Prostate gland (tissue), 2 donors: Measurements from ENCODE around the gene SPATA25. TPM values are rescaled to one million over a fixed set of nuclear protein-coding genes. Genes with fewer than 3 reads are reported as not detected.

Experiments
- DNase-seq: peaks from one replicate; pipeline ENCODE4 v3.0.0-alpha.2; 2019; ENCODE audit warnings: low spot score
- H3K27ac ChIP-seq, 2 donors: fragments of 200-600 bp; sonication (generic); 2 replicates each; pipeline ENCODE4 v1.5.1; 2017 to 2019
- H3K27me3 ChIP-seq: fragments of 200-600 bp; sonication (generic); replicated peaks from 2 replicates; pipeline ENCODE4 v1.5.1; 2019; ENCODE audit not compliant: insufficient read depth
- H3K36me3 ChIP-seq, 2 donors: fragments of 200-600 bp; sonication (generic); 1 replicate in 1 of 2; 2 replicates in 1 of 2; pipeline versions ENCODE4 v1.5.1 to v1.8.1; 2017 to 2019
- H3K4me1 ChIP-seq: fragments of 200-600 bp; sonication (generic); replicated peaks from 2 replicates; pipeline ENCODE4 v1.5.1; 2019
- H3K4me3 ChIP-seq, 2 donors: fragments of 200-600 bp; sonication (generic); 2 replicates each; pipeline ENCODE4 v1.5.1; 2017 to 2019
- H3K9me3 ChIP-seq: fragments of 200-600 bp; sonication (generic); 2 replicates; pipeline ENCODE4 v1.5.1; 2017
- POLR2A ChIP-seq: fragments of 450-650 bp; IDR thresholded peaks from one replicate; pipeline ENCODE4 v1.6.1; 2016; ENCODE audit warnings: antibody characterized with exemption, mild to moderate bottlenecking
- POLR2AphosphoS5 ChIP-seq: sonication (generic); formaldehyde crosslinking; IDR thresholded peaks from one replicate; pipeline ENCODE4 v1.6.1; 2017; ENCODE audit warnings: antibody characterized with exemption
- WGBS: methylation state at CpG from one replicate; pipeline ENCODE4 v1.1.5; 2018; 5-methylcytosine and 5-hydroxymethylcytosine counted together
- intact Hi-C: fragments of 100-400 bp; cut with DNase I; formaldehyde crosslinking; loops from one replicate; pipeline ENCODE4 v1.14.2; 2022
- total RNA-seq, 2 donors: library from RNA; depleted of rRNA; stranded (reverse); fragments of >200 nt; gene quantifications; one replicate each; pipeline ENCODE4 v1.1.0, GENCODE V29; 2016
- TF ChIP-seq, protein P1 (sequence below), 4 experiments: fragments of 200-600 bp in 2 of 4; fragments of 450-650 bp in 2 of 4; sonication (generic) in 2 of 4; IDR thresholded peaks; 1 replicate in 3 of 4; 2 replicates in 1 of 4; pipeline ENCODE4 v1.5.1; 2016 to 2019; ENCODE audit warnings: antibody characterized with exemption in 4 of 4, mild to moderate bottlenecking in 2 of 4, moderate library complexity in 2 of 4

Gene SPATA25
- total RNA-seq, 2 donors from 2014 or later, result 2.0 to 7.4 TPM

DNA sequence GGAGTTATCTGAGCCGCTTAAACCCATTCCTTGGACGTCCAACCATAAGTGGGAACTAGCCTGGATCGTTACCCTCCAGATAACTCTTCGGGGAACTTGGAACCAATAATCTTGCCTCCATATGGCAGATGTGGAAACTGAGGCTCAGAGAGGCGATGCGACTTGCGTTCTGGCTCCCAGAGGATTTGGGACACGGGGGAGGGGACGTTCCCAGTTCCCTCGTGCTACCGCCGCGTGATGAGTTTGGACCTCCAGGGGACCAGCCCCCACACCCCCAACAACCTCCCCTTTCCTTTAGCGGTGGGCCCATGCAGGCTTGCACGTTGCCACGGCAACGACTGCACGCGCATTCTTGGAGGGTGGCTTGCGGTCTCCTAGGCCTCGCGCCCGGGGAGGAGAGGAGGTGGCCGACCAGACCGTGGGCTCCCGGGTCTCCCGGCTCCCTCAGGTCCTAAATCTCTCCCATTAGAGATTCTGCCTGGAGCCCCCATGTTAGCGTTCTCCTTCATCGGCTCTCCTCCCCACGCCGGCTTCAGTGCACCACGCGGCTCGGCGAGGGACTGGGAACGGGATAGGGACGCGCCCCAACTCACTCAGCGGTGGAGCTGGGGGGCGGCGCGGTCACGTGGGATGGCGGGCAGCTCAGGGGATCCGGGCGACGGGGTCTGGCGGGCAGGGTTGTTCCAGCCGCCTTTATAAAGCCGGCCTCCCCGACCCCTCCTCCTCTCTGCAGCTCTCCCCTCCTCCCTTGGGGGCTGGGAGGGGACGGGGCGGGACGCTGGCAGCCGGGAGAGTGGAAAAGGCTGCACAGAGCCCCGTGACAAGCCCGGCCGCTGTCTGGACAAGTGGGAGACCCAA lies 24.3 kb upstream of the SPATA25 start, which contains the start of gene PLTP:
TSS of gene PLTP (minus strand) at position 670 of the 858 bp plus-strand sequence. CDS start 703 bp downstream, outside the sequence.
- H3K4me1 ChIP-seq, result no peaks in the 10 kb centered on the region

DNA sequence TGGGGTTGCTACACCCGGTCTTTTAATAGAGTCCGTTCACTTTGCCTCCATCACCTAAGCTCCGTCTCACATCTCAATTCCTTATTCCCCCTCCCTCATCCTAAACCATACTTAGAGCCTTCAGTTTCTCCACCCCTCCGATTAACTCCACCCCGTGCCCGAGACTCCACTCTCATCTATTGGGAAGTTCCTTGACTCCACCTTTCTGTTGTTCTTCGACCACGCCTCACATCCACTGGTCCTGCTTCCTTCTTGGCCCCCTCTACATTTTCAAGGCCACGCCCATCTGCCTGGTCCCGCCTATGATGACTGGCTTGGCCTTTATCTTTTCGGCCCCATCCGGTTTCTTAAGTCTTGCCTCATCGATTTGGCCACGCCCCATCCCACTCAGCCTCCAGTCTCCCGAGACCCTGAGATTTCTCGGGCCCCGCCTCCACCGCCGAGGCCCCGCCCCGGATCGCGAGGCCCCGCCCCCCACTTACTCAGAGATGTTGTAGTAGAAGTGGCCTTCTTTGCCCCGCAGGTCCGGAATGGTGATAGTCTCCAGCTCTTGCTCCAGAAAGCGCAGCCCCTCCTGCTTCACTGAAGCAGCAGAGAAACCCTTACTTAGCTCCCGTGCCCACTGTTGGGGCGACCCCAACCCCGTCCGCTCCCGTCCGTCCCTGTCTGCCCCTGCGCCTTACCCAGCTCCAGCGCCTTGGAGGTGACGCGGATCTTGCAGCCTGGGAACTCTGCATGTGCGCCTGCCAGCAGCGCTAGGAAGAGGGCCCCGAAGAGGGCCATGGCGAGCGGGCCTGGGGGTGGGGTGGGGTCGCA lies 23.5 kb upstream of the SPATA25 start:
- Histone ChIP-seq H3K27me3 (no peaks in the 10 kb centered on the region), H3K4me1 (no peaks in the 10 kb centered on the region), H3K4me3 (peak overlapping the region; percentile 29 to 32), H3K27ac (peak overlapping the region; percentile 60 to 65), H3K9me3 (no peaks in the 10 kb centered on the region), H3K36me3 (no peaks in the 10 kb centered on the region)
- intact Hi-C loops, result loop anchor here (2.0 kb wide), 1 partner anchor 62 kb away; the partner anchor contains the start of gene ZNF335
- peak; percentile 92 for DNase-seq
- peak; percentile 78 for TF ChIP-seq POLR2AphosphoS5
- TF ChIP-seq POLR2A, result peak; percentile 68
- TF ChIP-seq, protein P1, sequence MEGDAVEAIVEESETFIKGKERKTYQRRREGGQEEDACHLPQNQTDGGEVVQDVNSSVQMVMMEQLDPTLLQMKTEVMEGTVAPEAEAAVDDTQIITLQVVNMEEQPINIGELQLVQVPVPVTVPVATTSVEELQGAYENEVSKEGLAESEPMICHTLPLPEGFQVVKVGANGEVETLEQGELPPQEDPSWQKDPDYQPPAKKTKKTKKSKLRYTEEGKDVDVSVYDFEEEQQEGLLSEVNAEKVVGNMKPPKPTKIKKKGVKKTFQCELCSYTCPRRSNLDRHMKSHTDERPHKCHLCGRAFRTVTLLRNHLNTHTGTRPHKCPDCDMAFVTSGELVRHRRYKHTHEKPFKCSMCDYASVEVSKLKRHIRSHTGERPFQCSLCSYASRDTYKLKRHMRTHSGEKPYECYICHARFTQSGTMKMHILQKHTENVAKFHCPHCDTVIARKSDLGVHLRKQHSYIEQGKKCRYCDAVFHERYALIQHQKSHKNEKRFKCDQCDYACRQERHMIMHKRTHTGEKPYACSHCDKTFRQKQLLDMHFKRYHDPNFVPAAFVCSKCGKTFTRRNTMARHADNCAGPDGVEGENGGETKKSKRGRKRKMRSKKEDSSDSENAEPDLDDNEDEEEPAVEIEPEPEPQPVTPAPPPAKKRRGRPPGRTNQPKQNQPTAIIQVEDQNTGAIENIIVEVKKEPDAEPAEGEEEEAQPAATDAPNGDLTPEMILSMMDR (IDR thresholded peaks at IDR 0.05), result no peak
- 4% methylated on average over 43 of the region's 43 CpGs for WGBS

More for the DNA sequence above, 24.3 kb upstream of the SPATA25 start, which contains the start of gene PLTP:
- Histone ChIP-seq H3K36me3 (no peaks in the 10 kb centered on the region), H3K27me3 (no peaks in the 10 kb centered on the region), H3K4me3 (peak within 1 kb of the TSS; percentile 29 to 32), H3K27ac (peak within 1 kb of the TSS; percentile 60 to 65), H3K9me3 (no peaks in the 10 kb centered on the region)
- DNase-seq, result peak; percentile 29
- TF ChIP-seq POLR2AphosphoS5, result no peak
- peak; percentile 50 for TF ChIP-seq POLR2A
- TF ChIP-seq, protein P1 (IDR thresholded peaks at IDR 0.05), result no peak
- whole genome bisulfite sequencing, result 3% methylated on average over 42 of the region's 58 CpGs
- intact Hi-C loops, result loop anchor here (2.0 kb wide), 1 partner anchor 61 kb away; the partner anchor contains the start of gene ZNF335

DNA sequence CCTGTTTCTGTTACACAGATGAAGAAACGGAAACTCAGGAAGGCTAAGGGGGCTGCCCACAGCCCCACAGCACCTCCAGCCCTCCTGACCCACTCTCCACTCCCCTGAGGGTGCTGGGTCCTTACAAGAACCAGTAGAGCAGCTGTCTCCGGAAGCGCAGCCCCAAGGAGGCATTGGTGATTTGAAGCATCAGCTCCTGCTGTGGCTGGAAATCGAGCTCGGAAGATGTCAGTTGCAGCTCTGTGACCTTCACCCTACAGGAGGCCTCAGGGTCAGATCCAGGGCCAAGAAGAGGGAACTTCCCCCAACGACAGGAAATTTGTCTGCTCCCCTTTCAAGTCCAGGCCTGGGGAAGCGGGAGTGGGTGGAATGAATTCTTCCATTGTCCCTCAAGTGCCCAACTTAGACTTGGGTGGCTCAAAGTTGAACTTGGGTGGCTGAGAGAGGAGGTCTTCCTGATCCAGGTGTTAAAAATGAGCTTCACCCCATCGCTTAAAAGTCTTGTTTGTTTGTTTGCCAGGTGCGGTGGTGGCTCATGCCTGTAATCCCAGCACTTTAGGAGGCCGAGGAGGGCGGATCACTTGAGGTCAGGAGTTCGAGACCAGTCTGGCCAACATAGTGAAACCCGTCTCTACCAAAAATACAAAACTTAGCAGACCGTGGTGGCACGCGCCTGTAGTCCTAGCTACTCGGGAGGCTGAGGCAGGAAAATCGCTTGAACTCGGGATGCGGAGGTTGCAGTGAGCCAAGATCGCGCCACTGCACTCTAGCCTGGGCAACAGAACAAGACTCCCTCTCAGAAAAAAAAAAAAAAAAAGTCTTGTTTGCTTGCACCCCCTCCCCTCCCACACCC lies 22.6 kb upstream of the SPATA25 start:
- Histone ChIP-seq H3K36me3 (no peaks in the 10 kb centered on the region), H3K4me1 (no peaks in the 10 kb centered on the region), H3K4me3 (no peak overlapping the region), H3K27ac (no peak overlapping the region), H3K27me3 (no peaks in the 10 kb centered on the region), H3K9me3 (no peaks in the 10 kb centered on the region)
- no peak for DNase-seq
- intact Hi-C loops, result loop anchor here (2.0 kb wide), 1 partner anchor 63 kb away; the partner anchor contains the start of gene ZNF335
- WGBS, result 89% methylated on average over 22 of the region's 22 CpGs
- TF ChIP-seq, protein P1 (IDR thresholded peaks at IDR 0.05), result no peak
- TF ChIP-seq POLR2A, result no peak
- TF ChIP-seq POLR2AphosphoS5, result no peak

DNA sequence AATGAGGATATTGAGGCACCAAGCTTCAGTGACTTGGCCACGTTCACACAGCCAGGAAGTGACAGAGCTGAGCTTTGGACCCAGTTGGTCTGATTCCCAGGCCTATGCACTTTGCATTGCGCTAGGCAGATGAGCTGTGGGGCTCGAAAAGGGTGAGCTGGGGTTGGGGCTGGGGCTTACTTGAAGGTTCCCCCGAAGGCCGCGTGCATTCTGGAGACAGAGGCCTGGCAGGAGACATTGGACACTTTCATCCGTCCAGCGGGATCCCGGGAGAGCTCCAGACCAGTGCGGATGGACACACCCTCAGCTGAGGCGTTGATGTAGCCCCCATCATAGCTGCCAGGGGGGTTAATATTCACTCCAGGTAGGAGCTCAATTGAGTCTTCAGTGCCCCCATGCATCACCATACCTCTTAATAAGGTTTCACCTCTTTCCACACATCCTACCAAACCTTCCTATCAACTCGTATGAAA lies 21.9 kb upstream of the SPATA25 start:
- TF ChIP-seq POLR2AphosphoS5 (no peak), POLR2A (no peak)
- TF ChIP-seq, protein P1 (IDR thresholded peaks at IDR 0.05), result no peak
- intact Hi-C loops, result no loop called here
- Histone ChIP-seq H3K36me3 (no peaks in the 10 kb centered on the region), H3K9me3 (no peaks in the 10 kb centered on the region), H3K27me3 (no peaks in the 10 kb centered on the region), H3K27ac (no peak overlapping the region), H3K4me1 (no peaks in the 10 kb centered on the region), H3K4me3 (no peak overlapping the region)
- 91% methylated on average over 12 of the region's 12 CpGs for WGBS
- no peak for DNase-seq
